OCI-LY7 (cell line): ENCODE data around the gene DCLRE1B. TPM values are rescaled to one million over a fixed set of nuclear protein-coding genes. Genes with fewer than 3 reads are reported as not detected.

Experiments
- BruUV-seq: library from RNA; stranded (reverse); fragments of 400-500 nt; replicated peaks from 2 replicates; lab custom pipeline; 2021; lab: Mats Ljungman, UMichigan
- CTCF ChIA-PET: fragments of 300-600 bp; sonication (Branson Sonifier 250); formaldehyde crosslinking; loops from one replicate; lab custom pipeline; 2022; ENCODE audit warnings: antibody characterized with exemption; ENCODE audit not compliant: unreplicated experiment; lab: Charles Lee
- POLR2A ChIA-PET: fragments of 300-600 bp; sonication (Branson Sonifier 250); formaldehyde crosslinking; loops from one replicate; lab custom pipeline; 2022; ENCODE audit warnings: antibody characterized with exemption; lab: Charles Lee
- DNase-seq: peaks from one replicate; pipeline ENCODE4 v3.0.0-alpha.2; 2015; ENCODE audit warnings: low spot score
- H2AFZ ChIP-seq: fragments of 200-600 bp; sonication (generic), shearing (Covaris generic); 2 replicates; pipeline ENCODE4 v1.6.1; 2014; ENCODE audit warnings: mild to moderate bottlenecking, antibody characterized with exemption, low read length, moderate library complexity
- H3K27ac ChIP-seq: fragments of 200-600 bp; sonication (generic); 2 replicates; pipeline ENCODE4 v1.5.1; 2014; ENCODE audit warnings: mixed run types, low read depth, mild to moderate bottlenecking, moderate library complexity, low read length, inconsistent platforms; ENCODE audit not compliant: poor library complexity, severe bottlenecking
- H3K36me3 ChIP-seq: fragments of 200-600 bp; sonication (generic); 2 replicates; pipeline ENCODE4 v1.6.1; 2014; ENCODE audit warnings: mild to moderate bottlenecking, antibody characterized with exemption, low read length, moderate library complexity, mixed read lengths; ENCODE audit not compliant: insufficient read depth
- H3K4me1 ChIP-seq: fragments of 200-600 bp; sonication (generic); 2 replicates; pipeline ENCODE4 v1.5.1; 2014; ENCODE audit warnings: mild to moderate bottlenecking, low read length; ENCODE audit not compliant: insufficient read depth, poor library complexity, severe bottlenecking
- H3K4me2 ChIP-seq: fragments of 200-600 bp; sonication (generic); 2 replicates; pipeline ENCODE4 v1.6.1; 2014; ENCODE audit warnings: mild to moderate bottlenecking, low read length
- H3K4me3 ChIP-seq: fragments of 200-600 bp; sonication (generic); 2 replicates; pipeline ENCODE4 v1.5.1; 2014; ENCODE audit warnings: mild to moderate bottlenecking, low read depth, low read length; ENCODE audit not compliant: poor library complexity, severe bottlenecking
- H3K79me2 ChIP-seq: fragments of 200-600 bp; sonication (generic); 2 replicates; pipeline ENCODE4 v1.6.1; 2016; ENCODE audit warnings: low read depth, mild to moderate bottlenecking, low read length, moderate library complexity, mixed read lengths; ENCODE audit not compliant: insufficient read depth
- H3K9me2 ChIP-seq: fragments of 200-600 bp; sonication (generic); 2 replicates; pipeline ENCODE4 v1.6.1; 2016; ENCODE audit warnings: mild to moderate bottlenecking, low read length, mixed read lengths; ENCODE audit not compliant: insufficient read depth
- H3K9me3 ChIP-seq: fragments of 200-600 bp; sonication (generic); 2 replicates; pipeline ENCODE4 v1.6.1; 2014; ENCODE audit warnings: mild to moderate bottlenecking, mixed run types, low read length, mixed read lengths
- H4K20me1 ChIP-seq: fragments of 200-600 bp; sonication (generic); 2 replicates; pipeline ENCODE4 v1.6.1; 2014; ENCODE audit warnings: mild to moderate bottlenecking, antibody characterized with exemption, low read length, moderate library complexity, mixed read lengths; ENCODE audit not compliant: insufficient read depth
- CTCF ChIP-seq: fragments of 200-600 bp; sonication (generic); conservative IDR thresholded peaks from 2 replicates; pipeline ENCODE4 v1.5.1; 2014; ENCODE audit warnings: mild to moderate bottlenecking, antibody characterized with exemption, low read length, moderate library complexity, mixed read lengths
- EZH2phosphoT487 ChIP-seq: fragments of 200-600 bp; sonication (generic); IDR thresholded peaks from 2 replicates; pipeline ENCODE4 v1.6.1; 2018; ENCODE audit warnings: low read depth, borderline replicate concordance, mild to moderate bottlenecking, mixed run types, antibody characterized with exemption, low read length, moderate library complexity, mixed read lengths
- intact Hi-C: fragments of 100-400 bp; cut with micrococcal nuclease; formaldehyde crosslinking; loops from one replicate; pipeline ENCODE4 v1.10.0; 2022; ENCODE audit not compliant: unreplicated experiment
- total RNA-seq, 2 experiments: library from RNA; depleted of rRNA in 1 of 2; stranded (reverse); fragments of >200 nt in 1 of 2; shearing (Covaris generic) in 1 of 2; gene quantifications; 2 replicates each; pipeline ENCODE4 v1.2.3, GENCODE V29; 2014 to 2022

DCLRE1B gene
- total RNA-seq, 2 experiments from 2014 or later, result 17.3 to 20.8 TPM

- no peaks in the 10 kb centered on the region for H4K20me1 ChIP-seq
- intact Hi-C loops, result loop anchor here (1.0 kb wide), 1 partner anchor 46 kb away; the partner anchor contains the start of gene DCLRE1B
- peaks cover 70% of the 10 kb centered on the region for H3K4me1 ChIP-seq
- H3K9me2 ChIP-seq, result no peaks in the 10 kb centered on the region
- no TSS peak for BruUV-seq
- H3K9me3 ChIP-seq, result no peaks in the 10 kb centered on the region
- H3K27ac ChIP-seq, result peak overlapping the region; percentile 94
- peaks cover 60% of the 10 kb centered on the region for H3K79me2 ChIP-seq
- H3K36me3 ChIP-seq, result peaks cover 59% of the 10 kb centered on the region
- TF ChIP-seq CTCF, result no peak
- H3K4me3 ChIP-seq, result peak overlapping the region; percentile 58
- CTCF ChIA-PET, result interaction anchor here (0.6 to 1.0 kb wide), 2 partner anchors 11 to 79 kb away, joined by 8 to 10 read pairs; no protein-coding TSS in a partner anchor
- POLR2A ChIA-PET, result interaction anchor here (0.7 to 5.0 kb wide), 22 partner anchors 9 to 784 kb away, joined by 3 to 57 read pairs (median 6); no protein-coding TSS in a partner anchor
- no peak for DNase-seq
- peak overlapping the region; percentile 1; the same call in 1 of the 2 replicates for H2AFZ ChIP-seq
- H3K4me2 ChIP-seq, result peak overlapping the region; percentile 79
Observed at GRCh38 chr1:113858982-113859381, 46.1 kb upstream of the DCLRE1B start.

GRCh38 chr1:113859478-113860175 lies 45.5 kb upstream of the DCLRE1B start:
- peaks cover 70% of the 10 kb centered on the region for H3K4me1 ChIP-seq
- peak overlapping the region; percentile 79 for H3K4me2 ChIP-seq
- no peaks in the 10 kb centered on the region for H3K9me3 ChIP-seq
- peak overlapping the region; percentile 1; the same call in 1 of the 2 replicates for H2AFZ ChIP-seq
- H4K20me1 ChIP-seq, result no peaks in the 10 kb centered on the region
- H3K36me3 ChIP-seq, result peaks cover 58% of the 10 kb centered on the region
- ChIA-PET POLR2A (interaction anchor here (0.7 to 5.0 kb wide), 30 partner anchors 9 to 784 kb away, joined by 3 to 57 read pairs (median 5); partner anchors contain the start of gene AP4B1), CTCF (interaction anchor here (1.0 kb wide), 1 partner anchor 10 kb away, joined by 10 read pairs; no protein-coding TSS in a partner anchor)
- peak overlapping the region; percentile 94 for H3K27ac ChIP-seq
- H3K4me3 ChIP-seq, result peak overlapping the region; percentile 58
- no peak for TF ChIP-seq EZH2phosphoT487
- TF ChIP-seq CTCF, result no peak
- BruUV-seq, result no TSS peak
- peaks cover 63% of the 10 kb centered on the region for H3K79me2 ChIP-seq
- DNase-seq, result peak; percentile 85
- intact Hi-C loops, result no loop called here
- no peaks in the 10 kb centered on the region for H3K9me2 ChIP-seq
